ENCODE data around the gene NUTF2.
A peak's percentile ranks its signal among the peaks of the same experiment; 100 is the strongest.
"Not testable (repeated sequence)": the region's sequence is repeated elsewhere in the genome, so short reads cannot be mapped to it uniquely, and the experiment has no call there.

NUTF2 gene

DNA sequence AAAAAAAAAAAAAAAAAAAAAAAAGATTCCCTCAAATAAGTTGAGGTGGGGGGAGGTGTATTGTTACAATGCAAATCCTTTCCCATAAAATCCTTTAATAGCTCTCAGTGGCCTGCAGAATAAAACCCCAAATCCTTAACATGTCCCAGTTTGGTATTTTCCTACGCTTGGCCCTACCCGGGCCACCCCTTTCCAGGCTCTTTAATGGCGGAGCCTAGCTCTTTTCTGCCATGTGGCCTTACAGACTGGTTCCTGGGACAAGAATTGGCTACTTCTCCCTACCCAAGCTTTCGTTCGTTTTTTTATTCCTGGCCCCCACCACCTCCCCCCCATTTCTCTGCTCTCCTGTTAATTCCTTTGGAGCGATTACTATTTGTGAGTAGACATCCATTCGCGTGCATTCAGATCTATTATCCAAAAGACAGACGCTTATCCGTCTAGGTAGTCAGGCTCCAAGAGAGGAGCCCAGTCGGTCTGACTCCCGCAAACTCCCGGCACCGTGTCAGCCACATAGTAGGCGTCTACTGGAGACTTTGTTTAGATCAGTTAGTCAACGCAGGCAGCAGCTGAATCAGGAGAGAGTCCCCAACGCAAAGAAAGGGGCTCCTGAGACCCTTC lies 5.4 kb upstream of the NUTF2 start:
- no peak for DNase-seq

DNA sequence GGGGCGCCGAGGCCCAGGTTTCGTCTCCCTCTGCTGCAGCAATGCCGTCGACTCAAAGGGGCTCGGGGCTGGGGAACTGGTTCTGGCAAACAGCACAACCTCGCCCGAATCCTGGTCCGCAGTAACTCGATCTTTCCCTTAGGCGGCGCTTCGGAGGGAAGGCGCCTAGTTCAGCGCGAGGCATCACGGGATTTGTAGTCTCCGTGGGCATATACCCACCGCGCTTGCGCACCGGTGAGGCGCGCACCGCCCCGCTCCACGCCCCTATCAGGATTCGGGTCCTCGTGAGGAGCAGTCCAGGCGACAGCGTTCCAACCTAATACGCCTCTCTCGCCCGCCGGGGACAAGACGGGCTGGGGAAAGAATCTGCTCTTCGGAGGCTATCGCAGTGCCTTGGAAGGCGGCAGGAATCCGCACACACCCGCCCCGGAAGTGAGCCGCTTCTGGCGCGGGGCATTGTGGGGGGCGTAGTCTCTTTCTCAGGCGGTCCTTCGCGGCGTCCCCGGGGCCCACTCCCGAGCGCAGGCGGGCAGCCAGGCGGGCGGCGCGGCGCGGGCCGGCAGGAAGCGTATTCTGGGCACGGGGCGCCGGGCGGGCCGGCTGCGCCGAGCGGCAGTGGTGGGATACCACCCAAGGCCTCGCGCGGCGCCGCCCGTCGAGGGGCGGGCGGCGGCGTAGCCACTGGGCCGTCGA lies 4.8 kb upstream of the NUTF2 start, which contains the start of gene THAP11:
THAP11 (plus strand) TSS at position 505 of the 693 bp plus-strand sequence. CDS start 235 bp downstream, outside the sequence.
- peak; percentile 98 for DNase-seq

DNA sequence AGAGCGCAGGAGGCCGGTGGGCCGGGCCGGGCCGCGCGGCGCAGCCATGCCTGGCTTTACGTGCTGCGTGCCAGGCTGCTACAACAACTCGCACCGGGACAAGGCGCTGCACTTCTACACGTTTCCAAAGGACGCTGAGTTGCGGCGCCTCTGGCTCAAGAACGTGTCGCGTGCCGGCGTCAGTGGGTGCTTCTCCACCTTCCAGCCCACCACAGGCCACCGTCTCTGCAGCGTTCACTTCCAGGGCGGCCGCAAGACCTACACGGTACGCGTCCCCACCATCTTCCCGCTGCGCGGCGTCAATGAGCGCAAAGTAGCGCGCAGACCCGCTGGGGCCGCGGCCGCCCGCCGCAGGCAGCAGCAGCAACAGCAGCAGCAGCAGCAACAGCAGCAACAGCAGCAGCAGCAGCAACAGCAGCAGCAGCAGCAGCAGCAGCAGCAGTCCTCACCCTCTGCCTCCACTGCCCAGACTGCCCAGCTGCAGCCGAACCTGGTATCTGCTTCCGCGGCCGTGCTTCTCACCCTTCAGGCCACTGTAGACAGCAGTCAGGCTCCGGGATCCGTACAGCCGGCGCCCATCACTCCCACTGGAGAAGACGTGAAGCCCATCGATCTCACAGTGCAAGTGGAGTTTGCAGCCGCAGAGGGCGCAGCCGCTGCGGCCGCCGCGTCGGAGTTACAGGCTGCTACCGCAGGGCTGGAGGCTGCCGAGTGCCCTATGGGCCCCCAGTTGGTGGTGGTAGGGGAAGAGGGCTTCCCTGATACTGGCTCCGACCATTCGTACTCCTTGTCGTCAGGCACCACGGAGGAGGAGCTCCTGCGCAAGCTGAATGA lies 4.0 kb upstream of the NUTF2 start:
- DNase-seq: peak; percentile 86

DNA sequence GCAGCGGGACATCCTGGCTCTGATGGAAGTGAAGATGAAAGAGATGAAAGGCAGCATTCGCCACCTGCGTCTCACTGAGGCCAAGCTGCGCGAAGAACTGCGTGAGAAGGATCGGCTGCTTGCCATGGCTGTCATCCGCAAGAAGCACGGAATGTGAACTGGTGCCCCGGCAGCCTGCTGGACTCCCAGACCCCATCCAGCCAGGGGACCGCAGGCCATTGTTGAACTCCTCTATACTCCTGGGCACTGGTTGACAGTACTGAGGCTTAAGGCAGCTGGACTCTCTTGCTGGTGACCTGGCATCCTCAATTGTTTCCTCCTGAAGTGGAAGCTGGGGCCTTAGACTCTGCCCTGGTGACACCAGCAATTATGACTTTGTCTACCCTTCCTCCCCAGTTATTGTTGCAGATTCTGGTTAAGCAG lies 3.4 kb upstream of the NUTF2 start:
- no peak for DNase-seq

DNA sequence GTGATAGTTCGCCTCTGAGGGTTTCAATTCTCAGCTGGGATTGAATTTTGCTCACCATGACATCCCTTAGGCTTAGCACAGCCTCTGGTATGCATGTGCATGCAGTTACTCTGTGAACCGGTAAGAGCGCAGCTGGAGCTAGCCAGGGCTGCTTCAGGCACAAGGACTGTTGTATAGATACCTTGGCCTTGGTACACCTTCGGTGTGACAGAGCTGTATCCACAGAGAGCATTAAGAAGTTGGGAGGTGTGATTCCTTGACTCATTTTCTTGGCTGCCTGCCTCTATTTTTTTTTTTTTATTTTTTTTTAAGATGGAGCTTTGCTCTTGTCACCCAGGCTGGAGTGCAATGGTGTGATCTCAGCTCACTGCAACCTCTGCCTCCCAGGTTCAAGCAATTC lies 2.2 kb upstream of the NUTF2 start:
- no peak for DNase-seq

DNA sequence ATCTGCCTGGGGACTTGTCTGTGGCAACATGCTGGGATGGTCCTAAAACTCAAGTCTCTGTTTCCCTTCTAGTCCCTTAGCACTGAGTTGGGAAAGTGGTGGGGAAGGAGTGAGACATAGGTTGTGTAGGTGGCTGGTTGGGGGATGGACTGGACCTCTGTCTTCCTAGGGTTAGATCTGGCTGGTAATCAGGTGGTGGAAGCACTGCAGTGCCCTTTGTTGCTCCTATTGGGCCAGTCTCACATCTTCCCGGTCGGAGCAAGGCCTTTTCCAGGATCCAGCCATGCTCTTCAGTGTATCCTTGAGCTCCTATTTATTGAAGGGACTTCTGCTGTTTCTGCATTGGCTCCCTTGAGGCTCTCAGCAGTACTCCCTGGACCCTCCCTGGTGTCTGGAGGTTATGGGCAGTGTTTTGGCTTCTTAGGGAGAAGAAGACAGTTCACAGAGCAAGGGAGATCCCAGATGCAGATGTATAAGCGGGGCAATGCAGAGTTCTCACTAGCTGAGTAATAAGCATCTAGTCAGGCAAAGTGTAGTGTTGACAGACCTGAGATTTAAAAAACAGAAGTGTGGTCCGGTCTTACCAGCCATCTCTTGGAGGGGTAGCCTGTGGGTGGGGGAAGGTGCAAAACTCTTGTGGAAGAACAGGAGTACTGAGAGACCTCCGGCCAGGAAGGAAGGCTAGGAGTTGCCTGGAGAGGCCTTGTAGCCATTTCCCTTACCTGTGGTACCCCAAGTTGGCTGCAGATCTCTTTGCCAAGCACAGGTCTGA lies 1.3 kb upstream of the NUTF2 start:
- no peak for DNase-seq

DNA sequence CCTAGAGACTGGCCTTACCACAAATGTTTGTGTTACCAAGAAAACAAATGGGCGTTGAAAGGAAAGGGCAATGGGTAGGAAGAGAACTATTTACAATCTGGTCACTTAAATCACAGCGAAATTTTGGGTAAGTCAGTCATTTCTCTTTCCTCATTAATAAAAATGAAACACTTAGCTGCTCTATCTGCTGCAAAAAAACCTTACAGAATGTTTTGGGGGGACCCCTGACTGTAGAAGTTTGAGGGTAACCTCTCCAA lies 742 bp upstream of the NUTF2 start:
- DNase-seq: no peak

DNA sequence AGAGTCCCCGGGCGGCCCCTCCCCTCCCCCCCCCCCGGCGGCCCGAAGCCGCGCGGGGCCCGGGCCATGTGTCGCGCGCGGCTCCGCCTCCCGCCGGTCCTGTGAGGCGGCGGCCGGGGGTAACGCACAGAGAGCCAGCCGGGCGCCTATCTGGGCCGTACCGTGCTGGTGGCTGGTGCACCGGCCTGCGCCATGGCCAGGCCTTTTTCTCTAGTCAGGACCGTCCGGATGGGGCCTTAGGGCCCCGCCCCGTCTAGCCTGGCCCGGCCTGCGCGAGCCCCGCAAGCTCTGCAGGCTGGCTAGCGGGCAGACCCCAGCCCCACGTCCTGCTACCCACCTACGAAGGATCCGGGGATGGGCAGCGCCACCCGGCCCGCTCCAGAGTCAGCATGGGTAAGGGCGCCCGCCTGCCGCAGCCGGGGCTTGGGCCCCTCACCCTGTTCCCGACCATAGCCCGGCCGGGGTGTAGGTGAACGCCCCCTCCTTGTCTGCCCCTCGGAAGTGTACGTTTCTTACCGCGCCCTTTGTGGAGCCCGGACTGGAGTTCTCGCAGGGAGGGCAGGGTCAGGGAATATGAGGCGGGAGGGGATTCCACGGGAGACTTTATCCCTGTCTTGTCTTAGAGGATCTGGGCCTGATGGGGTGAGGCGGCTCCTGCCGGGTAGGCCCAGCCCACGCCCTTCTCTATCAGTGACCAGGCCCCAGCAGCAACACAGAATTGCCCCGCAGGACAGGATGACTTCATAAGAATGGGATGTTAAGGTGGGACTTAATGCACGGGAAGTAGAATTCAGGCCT lies 530 bp downstream of the NUTF2 start, which contains the start of gene CENPT:
CENPT (minus strand) TSS at position 630 of the 798 bp plus-strand sequence. CDS start 13,834 bp downstream, outside the sequence.
- no peak for DNase-seq

DNA sequence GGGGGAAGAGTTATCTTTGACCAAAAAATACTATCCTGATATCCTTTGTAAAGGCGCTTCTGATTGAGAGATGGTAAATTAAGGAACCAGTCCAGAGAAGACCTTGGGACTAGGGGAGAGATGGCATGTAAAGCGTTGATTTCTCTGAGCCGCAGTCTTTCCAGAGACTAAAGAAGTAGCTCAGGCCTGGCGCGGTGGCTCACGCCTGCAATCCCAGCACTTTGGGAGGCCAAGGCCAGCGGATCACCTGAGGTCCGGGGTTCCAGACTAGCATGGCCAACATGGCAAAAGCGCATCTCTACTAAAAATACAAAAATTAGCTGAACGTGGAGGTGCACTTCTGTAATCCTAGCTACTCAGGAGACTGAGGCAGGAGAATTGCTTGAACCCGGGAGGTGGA lies 1.4 kb downstream of the NUTF2 start:
- no peak for DNase-seq

DNA sequence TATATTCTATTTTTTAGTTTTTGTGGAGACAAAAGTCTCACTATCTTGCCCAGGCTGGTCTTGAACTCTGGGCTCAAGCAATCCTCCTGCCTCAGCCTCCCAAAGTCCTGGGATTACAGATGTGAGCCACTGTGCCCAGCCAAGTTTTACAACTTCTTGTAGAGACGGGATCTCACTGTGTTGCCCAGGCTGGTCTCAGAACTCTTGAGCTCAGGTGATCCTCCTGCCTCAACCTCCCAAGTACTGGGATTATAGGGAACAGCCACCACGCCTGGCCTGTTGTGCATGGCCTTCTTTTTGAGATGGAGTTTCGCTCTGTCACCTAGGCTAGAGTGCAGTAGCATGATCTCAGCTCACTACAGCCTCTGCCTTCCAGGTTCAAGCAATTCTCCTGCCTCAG lies 6.9 kb downstream of the NUTF2 start:
- no peak for DNase-seq

DNA sequence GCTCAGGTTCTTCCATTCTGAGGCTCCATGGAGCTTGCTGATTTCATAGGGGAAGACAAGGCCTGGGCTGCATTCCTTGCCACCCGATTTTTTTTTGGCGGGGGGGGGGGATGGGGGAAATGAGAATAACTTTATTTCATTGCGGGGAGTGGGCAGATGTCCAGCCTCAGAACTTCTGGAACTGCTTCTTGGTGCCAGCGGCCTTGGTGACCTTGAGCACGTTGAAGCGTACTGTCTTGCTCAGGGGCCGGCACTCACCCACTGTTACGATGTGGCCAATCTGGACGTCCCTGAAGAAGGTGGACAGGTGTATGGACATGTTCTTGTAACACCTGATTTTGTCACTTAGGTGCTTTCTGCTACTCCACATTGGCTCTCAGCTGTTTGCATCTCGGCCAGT lies 9.1 kb downstream of the NUTF2 start:
- DNase-seq: no peak

DNA sequence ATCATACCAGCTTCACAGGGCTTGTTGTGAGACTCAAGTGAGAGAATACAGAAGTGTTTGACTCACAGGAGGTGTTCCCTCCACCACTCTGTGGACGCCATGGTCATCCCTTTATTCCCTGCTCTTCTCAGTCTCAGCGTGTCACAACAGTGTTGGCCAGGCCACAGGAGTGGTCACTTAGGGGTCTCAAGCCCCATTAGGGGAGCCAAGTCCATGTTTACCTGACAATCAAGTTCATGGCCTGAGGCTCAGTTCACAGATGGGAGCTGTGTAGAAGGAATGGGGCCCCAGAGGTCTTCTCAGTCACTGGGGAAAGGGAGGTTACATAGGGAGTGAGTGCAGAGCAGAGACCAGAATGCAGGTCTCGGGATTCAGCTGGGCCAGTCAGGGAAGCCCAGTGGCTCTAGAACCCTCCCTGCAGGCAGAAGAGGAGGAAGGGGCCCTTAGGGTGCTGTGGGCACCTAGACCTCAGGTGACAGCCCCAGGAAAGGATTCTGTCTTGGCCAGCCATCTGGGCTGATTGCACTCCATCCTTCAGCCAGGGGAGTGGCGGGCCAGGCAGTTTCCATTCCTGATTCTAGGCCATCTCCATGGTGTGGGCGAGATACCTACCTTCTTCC lies 10.3 kb downstream of the NUTF2 start:
- DNase-seq: no peak

DNA sequence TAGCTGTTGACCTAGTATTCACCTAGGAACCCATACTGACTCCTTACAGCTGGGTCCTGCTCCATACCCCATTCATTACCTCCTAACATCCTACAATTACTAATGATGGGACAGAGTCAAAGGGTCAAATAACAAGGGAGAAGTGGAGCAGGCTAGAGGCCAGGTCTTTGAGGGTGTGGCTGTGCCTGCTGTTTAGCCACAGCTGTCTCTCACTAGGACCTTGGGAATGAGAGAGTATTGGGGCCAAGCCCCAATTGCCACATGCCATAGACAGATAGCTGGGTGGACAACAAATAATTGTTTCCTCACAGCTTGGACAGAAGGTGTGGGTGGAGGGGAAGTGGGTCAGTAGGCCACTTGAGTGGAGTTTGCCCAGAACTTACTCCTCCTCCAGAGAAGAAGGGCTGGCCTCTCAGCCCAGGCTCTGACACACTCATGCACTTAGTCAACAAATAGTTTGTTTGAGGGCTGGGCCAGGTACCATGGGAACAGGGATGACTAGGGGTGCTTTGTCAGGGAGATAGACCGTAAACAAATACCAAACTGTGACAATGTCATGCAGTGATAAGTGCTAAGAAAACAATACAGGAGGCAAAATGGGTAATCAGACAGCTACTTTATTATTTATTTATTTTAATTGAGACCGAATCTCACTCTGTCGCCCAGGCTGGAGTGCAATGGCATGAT lies 11.0 kb downstream of the NUTF2 start:
- peak; percentile 80 for DNase-seq

DNA sequence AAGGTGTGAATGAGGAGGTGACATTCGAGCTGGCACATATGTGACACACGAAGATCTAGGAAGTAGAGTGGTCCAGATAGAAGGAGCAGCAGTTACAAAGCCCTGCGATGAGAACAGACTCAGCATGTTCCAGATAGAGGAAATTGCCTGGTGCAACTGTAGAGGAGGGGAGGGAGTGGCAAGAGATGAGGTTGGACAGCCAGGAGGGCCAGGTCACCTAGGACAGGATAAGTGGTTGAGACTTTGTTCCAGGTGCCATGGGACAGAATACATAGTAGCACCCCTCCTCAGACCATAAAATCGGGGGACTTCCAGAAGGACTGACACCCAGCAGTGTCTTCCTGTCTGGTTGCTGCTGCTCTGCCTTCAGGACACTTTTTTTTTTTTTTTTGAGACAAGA lies 11.8 kb downstream of the NUTF2 start:
- no peak for DNase-seq

DNA sequence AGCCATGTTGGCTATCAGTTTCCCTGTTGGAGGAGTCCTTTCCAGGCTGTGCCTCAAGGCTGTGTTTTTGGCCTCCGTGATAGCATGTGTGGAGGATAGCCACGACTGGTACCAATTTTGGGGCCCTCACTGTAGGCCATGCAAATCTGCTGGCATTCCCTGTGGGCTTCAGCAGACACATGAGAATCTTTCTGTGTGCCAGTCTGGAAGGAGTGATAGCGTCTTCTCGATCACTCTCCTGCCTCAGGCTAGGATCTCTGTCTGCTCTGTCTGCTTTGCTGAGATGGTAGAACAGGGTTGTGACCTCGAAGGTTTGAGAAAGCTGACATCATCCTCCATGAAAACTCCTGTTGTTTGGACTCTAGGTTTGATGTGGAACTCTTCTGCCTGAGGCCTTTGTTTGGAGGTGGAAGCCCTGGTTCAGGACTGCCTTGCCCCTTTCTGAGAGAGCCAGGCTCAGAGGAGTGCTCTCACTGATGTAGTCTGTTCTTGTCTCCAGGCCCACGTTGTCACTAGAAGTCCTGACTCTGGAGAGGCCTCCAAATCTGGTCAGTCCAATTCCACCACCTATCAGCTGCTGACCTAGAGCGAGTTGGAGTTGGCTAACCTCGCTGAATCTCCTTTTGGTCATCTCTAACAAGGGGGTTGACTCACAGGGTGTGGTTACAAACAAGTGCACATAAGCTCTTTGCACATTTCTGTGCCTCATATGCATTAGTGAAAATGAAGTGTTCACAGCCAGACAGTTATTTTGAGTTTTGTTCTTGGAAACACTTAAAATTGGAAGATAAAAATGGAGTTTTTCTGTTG lies 14.1 kb downstream of the NUTF2 start:
- no peak for DNase-seq

DNA sequence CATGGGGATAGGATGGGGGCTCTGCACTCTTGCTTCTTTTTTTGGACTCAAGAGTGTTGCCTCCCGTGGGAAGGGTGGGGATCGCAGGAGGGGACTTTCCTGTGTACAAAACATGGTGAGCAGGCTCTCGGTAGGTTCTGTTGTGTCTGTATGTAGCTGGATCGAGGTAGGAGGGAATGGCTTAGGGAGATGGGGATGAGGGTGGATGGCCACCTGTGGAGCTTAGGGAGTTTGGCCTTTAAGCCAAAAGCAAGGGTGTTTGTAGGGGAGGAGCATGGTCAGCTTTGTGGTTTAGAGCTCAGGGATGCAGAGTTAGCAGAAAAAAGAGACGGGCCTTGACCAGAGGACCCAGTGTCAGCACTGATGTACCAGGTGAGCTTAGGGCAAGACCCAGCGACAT lies 15.1 kb downstream of the NUTF2 start:
- DNase-seq: no peak

DNA sequence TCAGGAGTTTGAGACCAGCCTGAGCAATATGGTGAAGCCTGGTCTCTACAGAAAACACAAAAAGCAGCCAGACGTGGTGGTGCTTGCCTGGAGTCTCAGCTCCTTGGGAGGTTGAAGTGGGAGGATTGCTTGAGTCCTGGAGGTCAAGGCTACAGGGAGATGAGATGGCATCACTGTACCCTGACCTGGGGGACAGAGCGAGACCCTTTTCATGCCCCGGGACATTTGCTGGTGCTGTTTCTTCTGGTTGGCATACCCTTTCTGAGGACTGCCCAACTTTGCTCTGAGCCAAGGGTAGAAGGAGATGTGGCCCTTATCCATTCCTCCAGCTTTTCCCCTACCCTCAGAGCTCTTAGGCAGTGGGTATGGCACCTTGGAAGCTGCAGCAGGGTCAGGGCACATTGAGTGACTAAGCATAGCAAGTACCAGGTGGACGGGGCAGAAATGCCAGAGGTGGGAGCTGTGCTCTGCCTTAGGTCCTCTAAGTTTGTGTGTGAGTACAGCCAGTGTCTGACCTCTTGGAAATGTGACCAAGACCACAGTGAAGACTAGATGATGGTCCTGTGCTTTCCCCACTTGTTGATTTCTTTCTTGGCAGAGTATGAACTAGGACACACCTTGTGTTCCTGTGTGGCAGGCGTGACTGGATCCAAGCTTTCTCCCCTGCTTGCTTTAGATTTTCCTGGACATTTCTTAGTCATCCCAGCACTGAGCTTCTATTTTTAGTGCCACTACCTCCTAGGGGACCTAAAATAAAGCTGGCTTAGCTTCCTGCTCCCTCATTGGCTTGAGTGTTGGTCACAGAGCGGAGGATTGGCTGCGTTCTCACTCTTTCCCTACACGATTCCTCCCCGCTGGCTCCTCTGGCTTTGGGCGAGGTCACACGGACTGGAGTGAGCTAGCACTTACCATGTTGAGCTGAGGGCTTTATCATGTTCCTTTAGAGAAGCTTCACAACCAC lies 16.2 kb downstream of the NUTF2 start:
- no peak for DNase-seq

DNA sequence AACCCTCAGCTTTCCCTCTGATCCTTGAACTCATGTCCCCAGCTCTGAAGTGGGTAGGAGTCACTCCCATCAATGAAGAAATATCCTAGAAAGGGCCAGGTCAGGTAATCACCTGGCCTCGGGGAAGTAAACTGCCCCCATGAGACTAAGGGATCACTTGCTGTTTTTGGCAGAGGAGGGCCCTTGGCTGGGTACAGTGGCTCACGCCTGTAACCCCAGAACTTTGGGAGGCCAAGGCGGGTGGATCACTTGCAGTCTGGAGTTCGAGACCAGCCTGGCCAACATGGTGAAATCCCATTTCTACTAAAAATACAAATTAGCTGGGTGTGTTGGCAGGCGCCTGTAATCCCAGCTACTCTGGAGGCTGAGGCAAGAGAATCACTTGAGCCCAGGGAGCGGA lies 17.3 kb downstream of the NUTF2 start:
- not testable (repeated sequence) for DNase-seq

DNA sequence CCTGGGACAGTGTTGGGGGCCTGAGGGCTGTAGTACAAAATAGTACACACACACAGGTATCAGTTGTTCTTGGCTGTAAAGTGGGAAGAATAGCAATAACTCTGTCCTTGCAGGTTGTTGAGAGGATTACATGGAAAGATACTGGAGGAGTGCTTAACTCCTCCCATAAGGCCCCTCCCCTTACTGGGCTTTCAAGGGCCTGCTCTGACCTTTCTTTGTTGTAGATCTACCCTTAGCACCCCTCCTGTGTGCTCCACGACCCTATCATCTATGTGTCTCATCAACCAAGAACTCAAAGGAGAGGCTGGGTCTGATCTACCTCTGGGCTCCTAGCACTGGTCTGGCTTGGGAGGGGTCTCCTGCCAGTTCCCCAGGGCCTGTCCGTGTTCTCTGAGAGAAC lies 17.9 kb downstream of the NUTF2 start:
- no peak for DNase-seq

Measured in activated effector memory CD4-positive, alpha-beta T cell treated with anti-CD3 and anti-CD28 coated beads, Interleukin-2, amount 50 U/mL, for 16 hours (primary cell).